UCSD-AML1 (cell line): ENCODE measurements around the gene TRPC5OS.

ENCODE experiments used
- DNase-seq: peaks from one replicate; lab custom pipeline; 2025; ENCODE audit not compliant: unreplicated experiment; lab: John Stamatoyannopoulos, UW

Gene TRPC5OS

GRCh38 chrX:111892375-111892774 is 16.4 kb downstream of the TRPC5OS start:
- no peak for DNase-seq

DNA sequence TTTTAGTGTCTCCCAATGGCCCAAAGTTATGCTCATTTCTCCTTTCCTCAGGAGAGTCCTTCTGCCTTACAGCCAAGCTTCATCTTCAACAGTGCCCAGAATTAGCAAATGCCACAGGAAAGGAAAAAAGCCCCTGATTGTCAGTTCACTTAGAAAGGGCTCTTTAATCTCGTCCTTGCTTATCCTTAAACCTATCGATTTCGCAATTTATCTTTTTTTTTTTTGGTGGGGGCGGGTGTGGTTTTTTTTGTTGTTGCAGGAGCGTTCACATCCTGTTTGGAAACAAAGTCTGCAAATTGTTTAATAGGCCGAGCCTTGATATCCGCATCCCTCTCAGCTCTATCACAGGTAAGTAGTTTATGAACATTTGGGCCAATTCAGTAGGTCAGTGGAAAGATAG is 20.2 kb downstream of the TRPC5OS start:
- DNase-seq = no peak

- DNase-seq = no peak
Measured at GRCh38 chrX:111914398-111915090, 38.6 kb downstream of the TRPC5OS start.

DNA sequence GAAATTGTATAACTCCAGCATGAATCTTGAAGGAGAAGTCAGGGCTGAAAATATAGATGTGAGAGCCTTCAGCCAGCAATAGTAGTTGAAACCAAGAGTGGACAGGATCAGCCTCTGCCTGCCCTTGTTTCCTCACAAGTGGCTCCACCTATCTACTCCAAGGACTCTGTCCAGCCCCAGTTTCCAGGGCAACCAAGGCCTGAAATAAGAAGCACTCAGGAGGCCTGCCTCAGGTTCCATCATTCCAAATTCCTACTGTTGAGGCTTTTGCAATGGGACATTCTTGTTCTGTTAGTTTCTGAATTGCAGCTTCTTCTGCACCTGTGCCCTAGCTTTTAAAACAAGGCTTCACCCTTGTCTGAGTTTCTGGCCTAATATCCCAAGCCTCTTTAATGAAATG is 41.6 kb downstream of the TRPC5OS start:
- no peak for DNase-seq

DNA sequence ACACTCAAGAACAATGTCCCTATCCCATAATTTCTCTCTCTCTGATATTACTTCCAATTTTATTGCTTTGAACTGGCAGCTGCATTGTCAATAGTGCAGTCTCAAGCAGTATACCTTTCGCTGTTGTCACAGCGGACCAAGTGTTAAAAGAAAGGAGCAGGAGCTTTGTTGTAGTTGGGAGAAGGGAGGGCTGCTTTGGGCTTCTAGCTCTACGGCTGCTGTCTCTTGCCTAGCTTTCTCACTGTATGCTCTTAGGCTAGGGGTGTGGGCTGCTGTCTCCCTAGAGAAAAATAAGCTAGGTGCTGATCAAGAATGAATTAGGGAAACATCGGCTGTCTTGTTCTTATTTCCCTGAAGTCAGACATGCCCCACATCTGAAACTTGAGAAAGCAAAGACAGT is 52.5 kb downstream of the TRPC5OS start:
- no peak for DNase-seq
